ENCODE results near the gene VAPA. TPM values are rescaled to one million over a fixed set of nuclear protein-coding genes. Genes with fewer than 3 reads are reported as not detected.

The VAPA gene
- total and polyA plus RNA-seq, 2 donors (not counting 3 experiments of a cell fraction or from before 2014, with no cell fraction given), result 105 to 163 TPM

- Histone ChIP-seq H3K27me3 (ENCODE audit: control insufficient read depth in 2 of 2, insufficient read depth in 2 of 2, low read length in 2 of 2) (peaks cover 3 to 13% of the 10 kb centered on the region in 2 experiments), H3K9me3 (replicated peaks; ENCODE audit: control insufficient read depth, insufficient read depth, low read length) (no peaks in the 10 kb centered on the region), H3K4me3 (replicated peaks in 1 of 3; ENCODE audit: insufficient read depth in 1 of 3, low read depth in 1 of 3, low read length in 3 of 3) (no peak overlapping the region), H3K9me1 (replicated peaks; ENCODE audit: control insufficient read depth, extremely low read depth, insufficient read depth, low read length) (no peaks in the 10 kb centered on the region), H3K4me1 (ENCODE audit: control insufficient read depth, extremely low read depth, insufficient read depth, low read length) (no peaks in the 10 kb centered on the region), H2AFZ (ENCODE audit: low read depth, low read length) (no peak overlapping the region), H3K36me3 (ENCODE audit: control insufficient read depth in 2 of 2, extremely low read depth in 1 of 2, insufficient read depth in 2 of 2, low read length in 2 of 2) (no peaks in the 10 kb centered on the region), H4K20me1 (replicated peaks; ENCODE audit: control insufficient read depth, extremely low read depth, insufficient read depth, low read length) (no peaks in the 10 kb centered on the region), H3K27ac (ENCODE audit: insufficient read depth, low read depth, low read length) (no peak overlapping the region), H3K4me2 (ENCODE audit: insufficient read depth, low read length) (no peak overlapping the region), H3K79me2 (ENCODE audit: control insufficient read depth, insufficient read depth, low read length) (no peaks in the 10 kb centered on the region), H3K9ac (replicated peaks; ENCODE audit: extremely low read depth, insufficient read depth, low read length) (no peak overlapping the region)
- dilution Hi-C loops (cut with MboI; ENCODE audit: extremely low pct_ligation_motif_present, low sequenced_read_pairs), result loop anchor here (25.0 kb wide), 1 partner anchor 518 kb away; no protein-coding TSS in a partner anchor
- BruUV-seq (replicated peaks), result no TSS peak
- intact Hi-C loops (cut with micrococcal nuclease), result no loop called here
- POLR2A ChIA-PET, result no interaction called here
- FAIRE-seq (no peak), DNase-seq (ENCODE audit: low read depth, low spot score) (no peak)
- TF ChIP-seq POLR2A (IDR thresholded peaks at IDR 0.05; ENCODE audit: low read depth, low read length), result no peak
- TF ChIP-seq MYC (IDR thresholded peaks at IDR 0.05; ENCODE audit: low read depth, low read length), result no peak
- no peak for TF ChIP-seq EZH2 (IDR thresholded peaks at IDR 0.05; ENCODE audit: borderline replicate concordance, low read depth, low read length, severe bottlenecking)
- TF ChIP-seq JUN (IDR thresholded peaks at IDR 0.05; ENCODE audit: borderline replicate concordance, insufficient read depth, insufficient read length, low read depth), result no peak
- TF ChIP-seq CTCF (IDR thresholded peaks at IDR 0.05; ENCODE audit: extremely low read depth in 1 of 2, insufficient read depth in 1 of 2, low read depth in 1 of 2, low read length in 2 of 2), result no peak
- TF ChIP-seq POLR2AphosphoS5 (IDR thresholded peaks at IDR 0.05; ENCODE audit: insufficient read depth, low read depth, low read length), result no peak
- CTCF ChIA-PET, result no interaction called here
Observed at GRCh38 chr18:9994026-9994570, 80.3 kb downstream of the VAPA start.
